HG02571 (cell line): ENCODE data around the gene SDHB.

Source experiments
- ATAC-seq: cut with Tn5 transposase; IDR thresholded peaks from one replicate; pipeline ENCODE4 v1.9.1; 2021; ENCODE audit warnings: mild to moderate bottlenecking, moderate library complexity; ENCODE audit not compliant: unreplicated experiment

SDHB gene

DNA sequence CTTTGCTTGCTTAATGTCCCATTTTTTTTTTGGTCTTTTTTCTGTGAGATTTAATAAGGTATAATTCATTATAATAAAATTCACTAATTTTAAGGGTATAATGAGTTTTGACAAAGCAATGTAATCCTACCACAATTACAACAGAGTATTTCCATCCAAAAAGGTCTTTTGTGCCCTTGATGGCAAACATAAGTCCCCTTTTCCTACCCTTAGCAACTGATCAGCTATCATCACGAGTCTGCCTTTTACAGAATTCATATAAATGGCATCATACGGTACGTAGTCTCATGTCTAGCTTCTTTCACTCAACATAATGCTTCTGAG, 7.5 kb downstream of the SDHB start:
- no peak for ATAC-seq

DNA sequence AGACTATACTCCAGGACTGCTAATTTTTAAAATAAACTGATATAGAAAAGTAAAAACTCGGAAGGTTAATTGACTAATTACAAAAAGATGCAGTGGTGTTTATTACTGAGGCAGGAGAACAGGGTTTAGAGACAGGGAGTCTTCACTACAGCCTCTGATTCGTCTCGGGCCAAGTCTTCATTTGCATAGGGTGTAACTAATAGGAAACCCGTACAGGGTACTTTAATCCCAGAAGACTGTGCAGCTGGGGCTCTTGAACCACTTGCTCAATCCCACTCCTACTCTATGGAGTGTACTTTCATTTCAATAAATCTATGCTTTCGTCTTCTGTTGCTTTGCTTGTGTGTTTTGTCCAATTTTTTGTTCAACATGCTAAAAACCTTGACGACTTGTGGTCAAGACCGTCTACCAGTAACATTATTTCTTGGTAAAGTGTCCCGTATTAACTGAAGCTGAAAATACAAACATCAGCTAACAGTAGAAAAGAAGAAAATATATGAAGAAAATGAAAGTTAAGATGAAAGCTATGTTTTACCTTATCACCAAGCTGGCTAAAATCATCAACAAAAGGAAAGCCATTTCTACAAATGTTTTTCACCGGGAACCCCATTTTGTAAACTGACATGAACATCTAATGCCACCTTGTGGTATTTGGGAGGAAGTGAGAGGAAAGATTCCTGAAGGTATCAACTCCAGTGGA, 8.0 kb downstream of the SDHB start:
- ATAC-seq = no peak

DNA sequence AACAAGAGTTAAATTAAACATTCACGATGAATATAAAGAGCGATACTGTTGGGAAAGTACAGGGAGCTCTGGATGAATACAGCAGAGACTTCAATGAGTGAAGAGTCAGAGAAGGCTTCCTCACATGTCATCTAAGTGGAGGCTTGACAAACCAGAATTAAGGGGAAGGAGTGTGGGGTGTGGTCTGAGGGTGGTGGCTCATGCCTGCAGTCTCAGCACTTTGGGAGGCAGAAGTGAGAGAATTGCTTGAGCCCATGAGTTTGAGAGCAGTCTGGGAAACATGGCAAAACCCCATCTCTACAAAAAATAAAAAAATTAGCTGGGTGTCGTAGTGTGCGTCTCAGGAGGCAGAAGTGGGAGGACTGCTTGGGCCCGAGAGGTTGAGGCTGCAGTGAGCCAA, 8.7 kb downstream of the SDHB start:
- no peak for ATAC-seq

DNA sequence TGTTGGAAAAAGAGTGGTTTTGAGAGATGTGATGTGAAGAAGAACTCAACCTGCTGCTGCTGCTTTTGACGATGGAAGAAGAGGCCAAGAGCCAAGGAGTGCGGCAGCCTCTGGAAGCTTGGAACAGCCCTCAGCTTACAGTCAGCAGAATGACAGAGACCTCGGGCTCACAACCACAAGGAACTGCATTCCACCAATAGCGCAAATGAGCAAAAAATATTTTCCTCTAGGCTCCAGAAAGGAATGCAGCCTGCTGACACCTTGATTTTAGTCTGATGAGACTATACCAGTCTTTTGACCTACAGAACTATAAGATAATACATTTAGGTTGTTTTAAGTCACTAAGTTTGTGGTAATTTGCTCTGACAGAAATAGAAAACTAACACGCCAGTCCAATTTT, 10.2 kb downstream of the SDHB start:
- no peak for ATAC-seq

DNA sequence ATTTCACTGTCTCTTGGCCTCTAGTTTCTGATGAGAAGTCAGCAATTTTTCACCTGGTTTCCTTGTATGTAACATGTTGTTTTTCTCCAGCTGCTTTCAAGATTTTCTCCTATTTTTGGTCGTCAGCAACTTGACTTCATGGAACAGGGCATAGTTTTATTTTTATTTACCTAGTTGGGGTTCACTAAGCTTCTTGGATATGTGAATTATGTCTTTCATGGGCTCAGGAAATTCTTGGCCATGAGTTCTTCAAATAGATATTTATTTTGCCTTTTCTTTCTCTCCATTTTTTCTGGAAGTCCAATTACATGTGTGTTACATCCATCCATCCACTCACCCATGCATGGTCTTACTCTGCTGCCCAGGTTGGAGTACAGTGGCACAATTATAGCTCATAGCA, 13.7 kb downstream of the SDHB start:
- no peak for ATAC-seq

DNA sequence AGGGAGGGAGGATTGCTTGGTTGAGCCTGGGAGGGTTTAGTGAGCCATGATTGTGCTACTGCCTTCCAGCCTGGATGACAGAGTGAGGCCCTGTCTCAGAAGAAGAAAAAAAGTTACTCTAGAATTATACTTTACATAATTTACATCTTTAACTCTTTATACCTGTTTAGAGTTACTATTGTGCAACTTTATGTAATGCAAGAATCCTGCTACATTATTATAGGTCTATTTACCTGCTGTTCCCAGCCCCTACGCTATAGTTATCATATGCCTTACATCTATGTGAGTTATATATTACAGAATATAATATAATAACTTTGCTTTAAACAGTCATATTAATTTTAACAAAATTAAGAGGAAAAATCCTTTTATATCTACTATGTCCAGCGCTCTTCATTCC, 14.3 kb downstream of the SDHB start:
- ATAC-seq = no peak

DNA sequence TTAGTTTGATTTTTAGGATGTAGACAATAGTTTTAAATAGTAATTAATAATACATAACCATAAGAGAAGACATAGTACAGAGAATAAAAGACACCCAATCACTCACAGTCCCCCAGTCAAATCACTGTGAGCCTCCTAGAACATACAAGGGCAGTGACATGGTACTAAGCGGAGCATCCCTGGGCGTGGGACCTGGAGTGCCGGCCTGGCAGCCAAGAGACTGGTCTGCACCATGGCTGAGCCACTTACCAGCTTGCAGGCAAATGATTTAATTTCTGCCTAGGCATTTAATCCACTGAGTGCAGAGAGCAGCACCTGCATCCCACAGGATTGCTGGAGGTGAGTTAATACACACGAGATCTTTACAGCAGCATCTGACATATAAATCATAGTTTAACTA, 20.4 kb downstream of the SDHB start:
- no peak for ATAC-seq

DNA sequence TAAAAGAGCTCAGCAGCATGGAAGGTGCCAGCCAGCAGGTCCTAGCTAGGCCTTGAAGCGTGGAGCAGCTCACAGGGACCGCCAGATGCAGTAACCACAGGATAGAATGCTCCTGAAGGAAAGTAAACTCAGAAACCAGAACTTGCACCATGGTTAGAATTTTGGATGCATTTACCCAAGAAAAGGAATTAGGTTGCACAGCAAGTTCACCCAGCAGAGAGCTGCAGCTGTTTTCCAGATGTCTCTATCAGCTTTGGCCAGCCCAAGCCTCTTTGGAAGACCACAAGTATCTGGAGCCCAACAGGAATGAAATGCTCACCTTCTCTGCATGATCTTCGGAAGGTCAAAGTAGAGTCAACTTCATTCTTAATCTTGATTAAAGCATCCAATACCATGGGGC, 21.1 kb downstream of the SDHB start:
- no peak for ATAC-seq

DNA sequence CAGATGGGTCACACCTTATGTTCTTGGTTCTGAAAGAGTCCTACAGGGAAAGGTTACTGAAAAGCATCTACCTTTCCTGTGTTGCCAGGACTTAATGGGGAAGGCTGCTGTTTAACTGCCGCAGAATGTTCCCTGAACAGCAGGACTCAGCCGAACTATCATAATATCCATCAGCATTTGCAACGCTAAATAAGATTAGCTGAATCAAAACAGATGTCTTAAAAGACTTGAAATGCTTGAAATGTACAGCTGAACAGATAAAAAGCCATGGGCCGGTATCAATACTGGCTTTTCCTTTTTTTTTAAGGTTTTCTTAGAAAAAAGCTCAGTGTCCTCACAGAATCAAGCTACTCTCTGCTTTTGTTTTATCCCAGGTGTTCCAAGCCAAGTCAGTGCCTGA, 22.4 kb downstream of the SDHB start:
- ATAC-seq = no peak

DNA sequence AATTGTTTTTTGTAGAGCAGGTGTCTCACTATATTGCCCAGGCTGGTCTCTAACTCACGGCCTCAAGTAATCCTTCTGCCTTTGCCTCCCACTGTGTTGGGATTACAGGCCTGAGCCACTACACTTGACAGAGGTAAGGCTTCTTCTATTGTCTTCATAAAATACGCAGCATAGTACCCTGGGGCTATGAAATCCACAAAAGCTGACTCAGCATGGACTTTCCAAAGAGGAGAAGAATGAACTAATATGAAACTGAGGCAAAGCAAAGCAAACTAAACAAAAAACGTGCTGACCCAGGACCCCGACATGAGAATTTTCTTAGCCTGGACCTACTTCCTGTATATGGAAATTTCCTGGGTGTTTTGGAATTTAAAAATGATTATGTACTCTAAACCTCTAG, 23.6 kb downstream of the SDHB start:
- no peak for ATAC-seq

DNA sequence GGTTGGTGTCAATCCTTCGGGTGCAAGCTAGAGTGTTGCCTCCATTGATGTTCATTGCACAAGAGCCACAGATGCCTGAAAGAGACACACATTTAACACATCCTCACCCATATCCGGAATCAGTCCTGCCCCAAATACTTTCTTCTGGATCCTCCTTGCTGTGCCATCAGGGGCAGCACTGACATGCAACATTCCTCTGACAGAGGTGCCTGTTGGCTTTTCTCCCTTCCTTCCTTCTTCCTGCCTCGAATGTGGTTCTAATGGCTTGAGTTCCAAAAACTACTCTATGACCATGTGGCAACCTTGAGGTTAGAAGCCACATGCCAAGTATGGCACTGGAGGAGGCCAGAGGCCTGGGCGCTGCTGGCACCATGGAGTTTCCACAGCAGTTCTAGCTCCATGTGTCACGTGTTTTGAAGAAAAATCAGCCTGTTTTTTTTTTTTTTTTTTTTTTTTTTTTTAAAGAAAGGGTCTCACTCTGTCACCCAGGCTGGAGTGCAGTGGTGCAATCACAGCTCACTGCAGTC, 25.1 kb downstream of the SDHB start:
- no peak for ATAC-seq

DNA sequence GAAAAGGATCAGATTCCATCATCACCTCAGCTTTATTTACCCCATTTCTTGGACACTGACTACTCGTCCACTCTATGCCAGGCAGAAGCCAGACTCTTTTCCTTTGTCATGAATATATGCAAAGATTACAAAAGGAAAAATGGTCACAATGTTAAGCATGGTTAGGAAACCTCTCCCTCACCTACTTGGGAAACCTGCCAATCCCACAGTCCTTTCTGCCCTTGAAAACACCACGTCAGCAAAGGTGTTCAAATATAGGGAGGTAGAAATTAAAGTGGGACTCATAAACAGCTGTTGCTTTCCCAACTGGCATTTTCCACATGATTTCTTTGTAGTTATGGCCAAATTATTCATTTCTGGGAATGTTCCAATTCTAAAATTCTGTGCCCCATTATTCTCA, 25.9 kb downstream of the SDHB start:
- ATAC-seq = no peak

DNA sequence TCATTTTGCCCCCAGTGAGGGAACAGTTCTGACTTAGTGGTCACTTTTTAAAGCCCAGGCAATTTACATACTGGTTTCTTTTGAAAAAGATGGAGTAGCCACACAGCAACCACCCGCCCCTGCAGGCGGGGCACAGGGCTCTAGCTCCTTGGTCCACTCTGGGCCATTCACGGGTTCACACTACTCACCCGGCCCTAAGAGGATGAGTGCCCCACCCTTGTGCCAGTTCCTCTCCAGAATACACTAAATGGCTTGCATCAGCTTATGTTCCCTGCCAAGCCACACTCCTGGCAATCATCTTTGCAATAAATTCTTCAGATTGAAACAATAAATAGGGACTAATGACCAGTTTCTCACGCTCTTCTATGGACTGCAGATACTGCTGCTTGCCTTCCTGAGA, 26.4 kb downstream of the SDHB start:
- no peak for ATAC-seq

DNA sequence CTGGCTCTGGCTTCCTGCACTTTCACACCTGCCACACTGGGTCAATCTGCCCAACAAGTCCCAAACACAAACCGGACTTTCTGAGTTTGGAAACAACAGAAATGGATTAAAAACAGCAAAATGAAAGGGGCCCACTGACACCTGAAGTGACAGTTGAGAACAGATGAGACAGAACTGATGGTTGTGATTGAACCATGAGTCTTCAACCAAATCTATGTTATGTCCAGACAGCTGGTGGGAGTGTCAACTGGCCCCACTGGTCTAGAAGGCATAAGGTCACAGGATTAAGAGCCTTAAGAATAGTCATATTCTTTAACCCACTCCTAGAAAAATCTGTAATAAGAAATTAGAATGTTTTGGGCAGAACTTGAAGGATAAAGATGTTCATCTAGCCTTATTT, 29.1 kb downstream of the SDHB start:
- no peak for ATAC-seq

DNA sequence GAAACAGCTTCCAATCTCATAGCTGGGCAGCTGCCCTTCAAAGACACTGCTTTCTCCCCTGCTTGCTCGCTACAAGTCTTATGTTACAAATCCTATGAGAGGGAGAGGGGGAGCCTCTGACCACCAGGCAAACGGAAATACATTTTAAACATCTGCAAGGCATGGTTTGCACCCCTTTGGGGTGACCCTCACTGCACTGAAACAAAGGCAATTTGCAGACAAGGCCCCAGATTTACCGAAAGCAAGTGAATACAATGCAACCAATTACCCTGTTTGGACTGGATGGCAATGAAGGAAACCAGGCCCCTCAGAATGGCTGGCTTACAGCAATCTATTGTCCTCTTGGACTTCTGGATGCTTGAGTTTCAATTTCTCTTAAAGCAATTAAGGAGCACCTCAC, 30.3 kb downstream of the SDHB start:
- no peak for ATAC-seq

DNA sequence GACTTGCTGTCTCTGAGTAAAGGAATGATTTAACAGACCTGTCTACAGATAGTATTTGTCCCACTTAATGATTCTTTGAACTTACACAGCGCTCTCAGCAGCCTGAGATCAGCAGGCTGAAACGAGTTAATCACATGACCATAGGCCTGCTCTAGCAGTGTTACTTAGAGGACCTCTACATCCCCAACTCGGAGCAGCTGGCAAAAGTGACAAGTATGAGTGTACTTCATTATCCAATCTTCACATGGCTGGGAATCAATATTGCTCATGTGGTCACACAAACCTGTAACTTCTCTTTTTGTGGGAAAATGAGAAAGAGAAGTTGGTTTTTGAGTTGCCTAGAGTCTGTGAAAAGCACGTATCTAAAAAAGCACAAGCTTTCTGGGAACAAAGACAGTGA, 30.7 kb downstream of the SDHB start:
- ATAC-seq = no peak

DNA sequence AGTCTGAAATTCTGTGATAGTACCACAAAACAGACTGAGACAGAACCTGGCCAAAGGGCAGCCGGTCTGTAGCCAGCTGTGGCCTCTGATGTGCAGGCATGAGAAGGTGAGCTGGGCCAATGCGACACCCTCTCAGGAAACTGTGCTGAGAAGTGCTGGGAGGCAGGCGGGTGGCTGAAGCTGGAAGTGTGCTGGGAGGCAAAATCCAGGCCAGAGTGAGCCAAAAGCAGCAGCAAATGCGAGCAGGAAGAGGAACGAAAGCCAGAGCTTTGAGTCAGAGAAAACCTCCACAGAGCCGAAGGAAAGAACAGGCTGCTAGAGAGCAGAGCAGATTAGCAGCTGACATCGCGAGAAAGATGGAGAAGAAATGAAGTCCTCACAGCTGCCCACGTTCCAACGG, 31.9 kb downstream of the SDHB start:
- ATAC-seq = no peak

DNA sequence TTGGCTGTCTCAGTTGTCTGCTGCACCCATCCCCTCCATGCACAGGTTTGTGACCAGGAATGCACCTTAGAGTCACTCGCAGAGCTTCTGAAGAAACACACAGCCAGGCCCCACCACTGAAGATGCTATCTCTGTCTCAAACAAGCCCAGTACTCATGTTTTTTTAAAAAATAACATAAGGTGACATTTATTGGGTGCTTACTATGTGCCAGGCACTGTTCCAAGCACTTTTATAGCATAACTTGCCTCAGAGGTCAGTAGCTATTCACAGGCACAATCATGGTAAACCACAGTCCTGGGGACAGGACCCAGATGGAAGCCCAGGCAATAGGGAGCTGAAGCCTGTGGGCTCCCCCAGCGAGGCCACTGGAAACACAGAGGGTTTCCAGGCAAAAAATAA, 33.3 kb downstream of the SDHB start:
- no peak for ATAC-seq

DNA sequence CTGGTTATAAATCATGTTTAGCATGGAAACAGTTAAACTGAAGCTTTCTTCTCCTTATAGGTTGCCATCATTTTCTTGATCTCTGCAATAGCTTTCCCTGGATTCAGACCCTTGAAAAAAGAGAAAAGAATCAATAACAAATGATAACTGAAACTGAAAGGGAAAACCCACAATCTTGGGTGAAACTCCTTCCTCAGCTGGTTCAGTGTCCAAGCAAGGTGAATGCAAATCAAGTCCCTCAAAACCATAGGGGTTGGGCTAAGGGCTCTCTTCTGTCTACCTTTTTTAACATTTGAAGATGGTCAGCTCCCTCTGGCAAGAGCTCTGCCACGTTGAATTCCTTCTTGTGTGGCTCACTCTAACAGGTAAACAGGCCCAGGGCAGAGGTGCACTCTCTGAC, 35.0 kb downstream of the SDHB start:
- ATAC-seq = peak; percentile 51

DNA sequence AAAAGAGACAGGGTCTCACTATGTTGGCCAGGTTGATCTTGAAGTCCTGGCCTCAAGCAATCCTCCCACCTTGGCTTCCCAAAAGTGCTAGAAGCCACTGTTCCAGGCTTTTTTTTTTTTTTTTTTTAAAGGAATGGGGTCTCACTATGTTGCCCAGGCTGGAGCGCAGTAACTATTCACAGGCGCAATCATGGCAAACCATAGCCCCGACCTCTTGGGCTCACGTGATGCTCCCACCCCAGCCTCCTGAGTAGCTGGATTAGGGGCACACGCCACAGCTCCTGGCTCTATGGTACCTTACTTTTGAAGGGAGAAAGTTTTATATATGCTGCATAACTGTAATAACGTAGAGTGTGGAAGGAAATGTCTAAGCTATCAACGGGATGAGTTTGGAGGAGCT, 36.4 kb downstream of the SDHB start:
- no peak for ATAC-seq

DNA sequence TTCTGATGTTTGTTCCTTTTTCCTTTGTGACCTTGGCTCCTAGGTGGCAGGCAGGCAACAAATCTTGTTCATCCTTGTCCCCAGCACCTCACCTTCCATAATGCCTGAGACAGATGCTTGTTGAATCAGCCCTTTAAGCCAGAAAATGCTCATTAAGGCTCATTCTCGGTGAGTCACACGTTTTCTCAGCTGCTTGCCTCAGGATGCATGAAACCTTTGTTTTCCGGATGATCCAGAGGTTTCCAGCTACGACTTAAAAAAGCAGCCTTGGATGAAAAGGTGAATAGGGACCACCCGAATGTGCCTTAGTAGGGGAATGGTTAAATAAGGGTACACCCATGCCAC, 37.5 kb downstream of the SDHB start:
- no peak for ATAC-seq

DNA sequence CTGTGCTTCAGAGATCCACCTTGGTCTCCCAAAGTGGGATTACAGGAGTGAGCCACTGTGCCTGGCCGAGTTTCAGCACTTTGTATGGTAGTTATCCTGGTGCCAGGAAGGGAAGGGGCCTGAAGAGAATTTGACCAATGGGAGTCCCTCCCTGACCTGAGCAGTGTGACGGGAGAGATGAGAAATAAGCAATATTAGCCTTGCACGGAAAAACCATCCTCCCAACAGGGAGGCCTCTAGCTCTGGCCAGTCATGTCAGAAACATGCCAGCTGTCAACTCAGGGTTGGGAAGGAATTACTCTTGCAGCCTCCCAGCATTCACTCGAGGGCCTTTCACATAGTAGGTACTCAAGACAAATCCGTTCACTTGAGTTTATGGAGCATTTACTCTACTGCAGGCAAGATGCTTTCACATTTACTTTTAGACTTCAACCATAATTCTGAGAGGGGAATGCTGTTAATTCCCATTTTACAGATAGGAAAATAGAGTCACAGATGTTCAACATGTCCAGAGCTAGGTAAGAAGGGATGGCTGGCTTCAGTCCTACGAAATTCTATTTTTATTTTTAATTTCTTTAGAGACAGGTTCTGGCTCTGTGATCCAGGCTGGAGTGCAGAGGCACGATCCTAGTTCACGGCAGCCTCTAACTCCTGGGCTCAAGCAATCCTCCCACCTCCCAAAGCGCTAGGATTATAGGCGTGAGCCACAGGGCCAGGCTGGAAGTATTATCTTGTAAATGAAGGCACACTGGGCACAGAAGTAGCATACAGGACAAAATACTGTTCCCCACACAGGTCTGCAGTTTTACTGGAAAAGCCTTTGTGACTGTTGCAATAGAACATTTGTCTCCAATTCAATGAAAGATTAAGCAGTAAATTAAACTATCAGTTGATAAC, 38.9 kb downstream of the SDHB start:
- no peak for ATAC-seq
